Skeletal muscle satellite cell (primary cell): ENCODE data around the gene WDR74. TPM values are rescaled to one million over a fixed set of nuclear protein-coding genes. Genes with fewer than 3 reads are reported as not detected.

Experiments used
- small RNA-seq: library from RNA; depleted of rRNA; stranded (forward); fragments of <200 nt; gene quantifications from one replicate; pipeline ENCODE3, GENCODE V24; 2012

Gene WDR74

Small RNA genes lying within 50 kb of the gene (small RNA-seq; reads per million reads assigned to genes)
- gene MIR6514 = not detected
- gene RF00099 = not detected
- gene RNU6-118P = not detected
- gene SNORD22 = not detected
- not detected for gene SNORD26
- gene SNORD27 = not detected
- gene SNORD28 = not detected
- 65.7 reads per million, percentile 96 among the genes with 10 or more reads in this experiment for gene SNORD30
